IMR-90 (cell line): ENCODE measurements around the gene FBXW4.

Experiments
- CEBPB ChIP-seq: IDR thresholded peaks from 2 replicates; pipeline ENCODE4 v1.6.1; 2012; ENCODE audit warnings: low read depth, low read length, improper control_type of control experiment
- CHD1 ChIP-seq: IDR thresholded peaks from 2 replicates; pipeline ENCODE4 v1.6.1; 2012; ENCODE audit warnings: low read depth, low read length, improper control_type of control experiment
- CTCF ChIP-seq: conservative IDR thresholded peaks from 2 replicates; pipeline ENCODE4 v1.5.1; 2012; ENCODE audit warnings: mild to moderate bottlenecking, low read depth, low read length, improper control_type of control experiment
- ELK1 ChIP-seq: fragments of 150-350 bp; IDR thresholded peaks from 2 replicates; pipeline ENCODE4 v1.6.1; 2016; ENCODE audit warnings: low read depth, mild to moderate bottlenecking, low read length, moderate library complexity, borderline replicate concordance
- MAFK ChIP-seq: IDR thresholded peaks from 2 replicates; pipeline ENCODE4 v1.6.1; 2012; ENCODE audit warnings: low read depth, low read length, improper control_type of control experiment
- MAZ ChIP-seq: IDR thresholded peaks from 2 replicates; pipeline ENCODE4 v1.6.1; 2012; ENCODE audit warnings: low read depth, mild to moderate bottlenecking, low read length, improper control_type of control experiment, moderate library complexity, borderline replicate concordance
- MXI1 ChIP-seq: IDR thresholded peaks from 2 replicates; pipeline ENCODE4 v1.6.1; 2012; ENCODE audit warnings: low read depth, mild to moderate bottlenecking, low read length, moderate library complexity, borderline replicate concordance
- NFE2L2 ChIP-seq: fragments of 150-350 bp; IDR thresholded peaks from 2 replicates; pipeline ENCODE4 v1.6.1; 2016; ENCODE audit warnings: low read depth, mild to moderate bottlenecking, low read length
- POLR2A ChIP-seq: IDR thresholded peaks from 2 replicates; pipeline ENCODE4 v1.6.1; 2012; ENCODE audit warnings: mild to moderate bottlenecking, low read depth, low read length
- RAD21 ChIP-seq: IDR thresholded peaks from 2 replicates; pipeline ENCODE4 v1.6.1; 2012; ENCODE audit warnings: low read length, improper control_type of control experiment
- RCOR1 ChIP-seq: IDR thresholded peaks from 2 replicates; pipeline ENCODE4 v1.6.1; 2012; ENCODE audit warnings: mild to moderate bottlenecking, low read length, improper control_type of control experiment; ENCODE audit not compliant: insufficient replicate concordance
- RFX5 ChIP-seq: IDR thresholded peaks from 2 replicates; pipeline ENCODE4 v1.8.0; 2012; ENCODE audit warnings: low read depth, mild to moderate bottlenecking, low read length, moderate library complexity
- SMC3 ChIP-seq: fragments of 150-350 bp; IDR thresholded peaks from 2 replicates; pipeline ENCODE4 v1.6.1; 2016; ENCODE audit warnings: low read depth, mild to moderate bottlenecking, antibody characterized with exemption, low read length, moderate library complexity
- USF2 ChIP-seq: fragments of 150-350 bp; IDR thresholded peaks from 2 replicates; pipeline ENCODE4 v1.6.1; 2017; ENCODE audit warnings: mild to moderate bottlenecking, antibody characterized with exemption, low read length, low read depth

- TF ChIP-seq CTCF = no peak
- TF ChIP-seq MXI1 = no peak
- TF ChIP-seq POLR2A = no peak
- no peak for TF ChIP-seq RFX5
- TF ChIP-seq CEBPB = no peak
- no peak for TF ChIP-seq SMC3
- TF ChIP-seq RAD21 = no peak
- no peak for TF ChIP-seq CHD1
- TF ChIP-seq NFE2L2 = no peak
- TF ChIP-seq RCOR1 = no peak
- no peak for TF ChIP-seq MAFK
- TF ChIP-seq USF2 = no peak
- TF ChIP-seq ELK1 = no peak
- TF ChIP-seq MAZ = no peak
Measured at GRCh38 chr10:101687071-101687658, 7.8 kb downstream of the FBXW4 start.
